Fibroblast of lung (primary cell): ENCODE results near the gene WSCD1. TPM values are rescaled to one million over a fixed set of nuclear protein-coding genes. Genes with fewer than 3 reads are reported as not detected.

ENCODE experiments used
- DNase-seq, 2 donors: peaks; one replicate each; pipeline versions ENCODE4 v3.0.0 to v3.0.0-alpha.2; 2010; ENCODE audit warnings: low read depth in 2 of 2
- H2AFZ ChIP-seq: 2 replicates; pipeline ENCODE4 v1.5.1; 2012; ENCODE audit warnings: low read length, control low read depth, inconsistent platforms
- H3K27ac ChIP-seq: 2 replicates; pipeline ENCODE4 v1.5.1; 2011; ENCODE audit warnings: low read length, control low read depth; ENCODE audit not compliant: insufficient read depth
- H3K27me3 ChIP-seq: 2 replicates; pipeline ENCODE4 v1.5.1; 2011; ENCODE audit warnings: mild to moderate bottlenecking, low read length; ENCODE audit not compliant: control insufficient read depth, insufficient read depth
- H3K36me3 ChIP-seq: 2 replicates; pipeline ENCODE4 v1.5.1; 2011; ENCODE audit warnings: low read length; ENCODE audit not compliant: control insufficient read depth, insufficient read depth
- H3K4me1 ChIP-seq: 2 replicates; pipeline ENCODE4 v1.5.1; 2011; ENCODE audit warnings: low read length; ENCODE audit not compliant: control insufficient read depth, insufficient read depth; ENCODE audit errors: extremely low read depth
- H3K4me2 ChIP-seq: 2 replicates; pipeline ENCODE4 v1.5.1; 2011; ENCODE audit warnings: low read length, control low read depth; ENCODE audit not compliant: insufficient read depth; ENCODE audit errors: extremely low read depth
- H3K4me3 ChIP-seq, 4 experiments: fragments of 200-600 bp in 1 of 4; sonication (generic) in 1 of 4; replicated peaks in 1 of 4; 2 replicates each; pipeline ENCODE4 v1.5.1; 2011 to 2016; ENCODE audit warnings: low read length in 4 of 4, low read depth in 3 of 4, mild to moderate bottlenecking in 3 of 4, control low read depth in 2 of 4, inconsistent platforms in 1 of 4, mixed read lengths in 1 of 4; ENCODE audit not compliant: insufficient read depth in 1 of 4; ENCODE audit errors: control extremely low read depth in 1 of 4
- H3K79me2 ChIP-seq: 2 replicates; pipeline ENCODE4 v1.5.1; 2012; ENCODE audit warnings: mild to moderate bottlenecking, low read length, inconsistent platforms; ENCODE audit not compliant: control insufficient read depth, insufficient read depth
- H3K9ac ChIP-seq: 2 replicates; pipeline ENCODE4 v1.5.1; 2011; ENCODE audit warnings: mild to moderate bottlenecking, low read length, control low read depth; ENCODE audit not compliant: insufficient read depth
- H3K9me3 ChIP-seq: 2 replicates; pipeline ENCODE4 v1.5.1; 2012; ENCODE audit warnings: low read depth, low read length; ENCODE audit not compliant: control insufficient read depth, insufficient read depth
- H4K20me1 ChIP-seq: 2 replicates; pipeline ENCODE4 v1.5.1; 2011; ENCODE audit warnings: low read length; ENCODE audit not compliant: control insufficient read depth, insufficient read depth; ENCODE audit errors: extremely low read depth
- CTCF ChIP-seq, 2 donors: IDR thresholded peaks in 1 of 2; conservative IDR thresholded peaks in 1 of 2; 1 replicate in 1 of 2; 2 replicates in 1 of 2; pipeline ENCODE4 v1.5.1; 2011 to 2012; ENCODE audit warnings: low read length in 2 of 2, control low read depth in 1 of 2, inconsistent platforms in 1 of 2, low read depth in 1 of 2, mild to moderate bottlenecking in 1 of 2
- EZH2 ChIP-seq: IDR thresholded peaks from 2 replicates; pipeline ENCODE4 v1.5.1; 2012; ENCODE audit warnings: low read length, control low read depth, mild to moderate bottlenecking; ENCODE audit errors: missing control alignments
- polyA plus RNA-seq, 2 donors: library from polyadenylated mRNA; depleted of rRNA in 1 of 2; stranded (reverse) in 1 of 2; unstranded in 1 of 2; fragments of >200 nt; gene quantifications; 2 replicates each; pipeline ENCODE4 v1.2.1, GENCODE V29; 2011 to 2012; ENCODE audit warnings: missing spikeins in 1 of 2
- total RNA-seq: library from RNA; depleted of rRNA; stranded (reverse); fragments of >200 nt; gene quantifications from 2 replicates; pipeline ENCODE4 v1.2.1, GENCODE V29; 2014

Gene WSCD1
- total and polyA plus RNA-seq, 2 donors (not counting 1 experiment from before 2014, with no cell fraction given): 0.56 to 0.83 TPM

- TF ChIP-seq EZH2 (no peak), CTCF (conservative IDR thresholded peaks at IDR 0.05 in 1 of 2, IDR thresholded peaks at IDR 0.05 in 1 of 2; ENCODE audit: low read depth in 1 of 2, low read length in 2 of 2) (no peak)
- no peak for DNase-seq
Observed at GRCh38 chr17:6046931-6047330, 23.2 kb upstream of the WSCD1 start.

GRCh38 chr17:6047966-6048365 lies 22.2 kb upstream of the WSCD1 start:
- TF ChIP-seq EZH2 (no peak), CTCF (conservative IDR thresholded peaks at IDR 0.05 in 1 of 2, IDR thresholded peaks at IDR 0.05 in 1 of 2; ENCODE audit: low read depth in 1 of 2, low read length in 2 of 2) (no peak)
- Histone ChIP-seq H2AFZ (no peak overlapping the region), H3K36me3 (no peaks in the 10 kb centered on the region), H3K4me3 (no peak overlapping the region), H3K9ac (no peak overlapping the region), H3K4me2 (no peak overlapping the region), H3K4me1 (no peaks in the 10 kb centered on the region), H3K27me3 (no peaks in the 10 kb centered on the region), H3K9me3 (no peaks in the 10 kb centered on the region), H4K20me1 (no peaks in the 10 kb centered on the region), H3K27ac (no peak overlapping the region), H3K79me2 (no peaks in the 10 kb centered on the region)
- DNase-seq: peak in 1 of 2 donors; percentile 63

More at GRCh38 chr17:6046931-6047330, 23.2 kb upstream of the WSCD1 start:
- Histone ChIP-seq H3K4me2 (no peak overlapping the region), H3K4me1 (no peaks in the 10 kb centered on the region), H3K27ac (no peak overlapping the region), H3K9me3 (no peaks in the 10 kb centered on the region), H3K36me3 (no peaks in the 10 kb centered on the region), H2AFZ (no peak overlapping the region), H3K27me3 (no peaks in the 10 kb centered on the region), H4K20me1 (no peaks in the 10 kb centered on the region), H3K79me2 (no peaks in the 10 kb centered on the region), H3K4me3 (no peak overlapping the region), H3K9ac (no peak overlapping the region)

GRCh38 chr17:6048486-6048885 lies 21.7 kb upstream of the WSCD1 start:
- Histone ChIP-seq H3K9ac (no peak overlapping the region), H3K27me3 (no peaks in the 10 kb centered on the region), H2AFZ (no peak overlapping the region), H3K79me2 (no peaks in the 10 kb centered on the region), H3K4me1 (no peaks in the 10 kb centered on the region), H4K20me1 (no peaks in the 10 kb centered on the region), H3K4me3 (no peak overlapping the region), H3K9me3 (no peaks in the 10 kb centered on the region), H3K4me2 (no peak overlapping the region), H3K36me3 (no peaks in the 10 kb centered on the region), H3K27ac (no peak overlapping the region)
- TF ChIP-seq CTCF (conservative IDR thresholded peaks at IDR 0.05 in 1 of 2, IDR thresholded peaks at IDR 0.05 in 1 of 2; ENCODE audit: low read depth in 1 of 2, low read length in 2 of 2) (no peak), EZH2 (no peak)
- DNase-seq: no peak
